G401.6 (cell line): Measurements from ENCODE around the gene SLC1A3.

ENCODE experiments used
- FAIRE-seq: peaks from 2 replicates; lab custom pipeline; 2012; peaks lifted over from hg19 to GRCh38; lab: Jason Lieb, UNC

The SLC1A3 gene

DNA sequence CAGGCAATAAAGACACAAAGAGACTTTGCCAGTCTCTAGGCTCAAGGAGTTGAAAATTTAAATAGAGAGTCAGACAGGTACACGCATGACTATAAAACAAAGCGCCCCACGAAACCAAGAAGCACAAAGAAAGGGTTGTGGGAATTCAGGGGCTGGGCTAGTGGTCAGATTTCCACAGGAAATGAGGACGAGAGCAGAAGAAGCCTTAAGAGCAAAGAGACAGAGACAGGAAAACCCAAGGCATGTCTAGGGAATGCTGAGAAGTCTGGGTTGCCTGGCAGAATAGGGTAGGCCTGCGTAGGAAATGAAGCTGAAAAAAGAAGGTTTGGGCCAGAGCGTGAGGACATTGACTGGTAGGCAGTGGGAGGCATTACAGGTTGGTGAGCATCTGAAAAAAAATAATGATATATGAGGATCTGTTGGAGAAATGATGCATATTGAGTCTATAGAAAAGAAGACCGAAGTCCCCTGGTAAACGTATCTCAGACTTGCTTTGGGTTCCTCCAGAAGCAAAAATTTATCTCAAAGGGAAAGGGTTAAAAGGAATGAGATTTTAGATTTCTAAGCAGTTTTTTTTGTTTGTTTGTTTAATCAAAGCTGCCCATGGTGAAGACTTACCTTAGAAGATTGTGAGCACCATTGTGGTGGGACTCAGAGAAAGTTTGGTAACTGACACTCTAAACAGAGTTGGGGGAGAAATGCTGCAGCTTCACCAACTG, 51.8 kb downstream of the SLC1A3 start:
- no peak for FAIRE-seq

DNA sequence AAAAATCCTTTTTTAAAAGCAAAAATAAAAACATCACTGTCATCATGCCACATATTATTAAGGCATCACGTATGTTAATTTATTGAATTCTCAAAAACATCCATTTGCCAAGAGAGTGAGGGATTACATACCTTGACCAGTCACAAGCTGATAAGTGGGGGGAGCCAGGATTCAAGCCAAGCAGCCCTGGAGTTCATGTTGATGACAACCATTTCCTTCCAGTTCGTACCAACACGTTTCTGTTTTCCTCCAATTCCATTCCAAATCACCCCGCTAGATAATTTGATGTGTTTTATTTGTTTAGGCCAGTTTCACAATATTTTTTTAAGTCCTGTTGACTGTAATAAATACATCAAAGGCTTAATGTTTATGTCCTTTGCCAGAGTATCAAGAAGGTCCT, 53.0 kb downstream of the SLC1A3 start:
- no peak for FAIRE-seq

GRCh38 chr5:36660397-36661049, 54.1 kb downstream of the SLC1A3 start:
- no peak for FAIRE-seq

GRCh38 chr5:36661456-36662220, 55.2 kb downstream of the SLC1A3 start:
- no peak for FAIRE-seq

DNA sequence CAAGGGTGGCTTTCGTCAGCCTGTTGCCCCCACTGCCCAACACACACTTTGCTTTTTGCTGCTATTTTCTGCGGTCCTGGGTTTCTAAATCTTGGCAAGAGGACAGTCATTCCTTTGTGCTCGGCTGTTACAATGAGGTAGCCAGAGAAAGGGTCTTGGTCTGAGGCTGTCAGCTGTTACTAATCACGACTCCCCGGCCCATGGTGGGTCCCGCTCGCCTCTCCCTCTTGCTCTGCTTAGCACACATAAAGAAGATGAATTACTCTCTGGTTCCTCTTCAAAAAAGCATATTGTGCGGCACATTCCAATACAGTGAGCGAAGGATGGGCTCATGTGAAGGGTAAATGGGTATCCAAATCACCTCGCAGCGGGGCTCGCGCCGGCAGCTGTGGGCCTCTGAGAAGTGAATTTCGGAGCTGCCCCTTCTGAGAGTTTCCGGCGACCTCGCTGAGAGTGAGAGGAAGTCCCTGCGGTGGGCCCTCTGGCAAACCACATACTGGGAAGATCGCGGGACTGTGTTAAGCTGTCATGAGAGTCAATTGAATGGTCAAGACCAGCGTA, 56.0 kb downstream of the SLC1A3 start:
- no peak for FAIRE-seq

DNA sequence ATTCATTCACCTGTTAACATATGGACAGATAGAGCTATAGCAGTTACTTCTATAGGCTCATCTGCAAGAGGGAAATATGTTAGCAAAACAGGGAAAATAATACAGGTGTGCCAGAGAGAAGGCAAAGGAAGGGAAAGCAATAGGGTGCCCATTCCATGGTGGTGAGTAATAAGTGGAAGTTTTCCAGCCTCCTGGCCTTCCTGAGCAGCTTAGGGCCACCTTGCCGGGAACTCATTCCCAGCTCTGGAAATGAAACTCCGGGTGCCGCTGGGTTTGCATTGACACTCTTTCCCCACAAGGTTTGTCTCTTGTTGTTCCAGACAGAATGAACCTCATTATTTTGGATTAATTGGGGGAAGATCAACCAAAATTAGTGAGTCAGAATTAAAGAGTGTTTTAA, 58.4 kb downstream of the SLC1A3 start:
- FAIRE-seq, result no peak

GRCh38 chr5:36665628-36666027, 59.2 kb downstream of the SLC1A3 start:
- FAIRE-seq, result no peak

GRCh38 chr5:36666274-36666673, 59.9 kb downstream of the SLC1A3 start:
- FAIRE-seq, result no peak

DNA sequence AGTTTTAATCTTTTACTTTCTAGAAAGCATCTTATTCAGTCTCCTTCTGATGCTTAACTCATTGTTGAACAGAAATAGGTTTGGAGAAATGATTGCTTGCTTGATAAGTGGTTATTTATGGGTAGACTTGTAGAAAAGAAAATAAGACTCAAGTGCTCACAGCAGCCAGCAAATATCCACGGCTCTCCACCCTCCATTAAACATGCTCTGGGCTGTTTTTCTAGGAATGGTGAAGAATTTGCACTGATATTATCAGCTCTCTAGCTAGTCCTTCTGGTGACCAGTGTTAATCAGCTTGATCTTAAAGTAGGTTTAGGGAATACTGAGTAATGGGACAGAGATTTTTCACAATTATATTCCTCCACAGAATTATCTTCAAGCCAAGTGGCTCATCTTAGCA, 60.6 kb downstream of the SLC1A3 start:
- no peak for FAIRE-seq

GRCh38 chr5:36667824-36668223, 61.4 kb downstream of the SLC1A3 start:
- FAIRE-seq, result no peak

DNA sequence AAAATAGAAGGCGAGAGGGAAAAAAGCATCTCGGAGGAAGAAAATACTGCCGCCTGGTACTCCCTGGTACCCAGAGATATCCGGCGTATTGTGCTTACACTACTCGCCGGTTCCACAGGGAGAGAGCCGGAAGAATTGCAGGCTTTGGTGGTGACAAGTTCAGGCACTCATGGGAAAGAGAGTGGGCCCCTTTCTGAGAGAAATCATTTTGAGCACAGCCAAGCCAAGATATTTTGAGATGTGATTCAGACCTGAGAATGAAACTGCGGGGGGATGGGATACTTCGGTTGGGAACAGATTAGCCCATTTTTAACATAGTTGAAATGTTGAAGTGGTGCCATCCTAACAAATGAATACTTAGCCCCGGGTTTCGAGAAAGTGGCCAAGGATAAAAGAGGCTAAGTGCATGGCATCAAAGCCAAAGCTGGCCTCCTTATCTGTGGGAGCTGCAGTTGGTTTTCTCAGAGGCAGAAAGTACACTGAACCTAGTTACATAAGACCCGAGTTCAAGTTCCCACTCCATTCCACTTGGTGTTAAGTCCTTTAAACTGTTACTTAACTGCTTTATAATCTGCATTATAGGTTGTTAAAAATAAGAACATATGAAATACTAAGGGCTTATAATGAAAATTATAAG, 62.7 kb downstream of the SLC1A3 start:
- FAIRE-seq, result no peak

DNA sequence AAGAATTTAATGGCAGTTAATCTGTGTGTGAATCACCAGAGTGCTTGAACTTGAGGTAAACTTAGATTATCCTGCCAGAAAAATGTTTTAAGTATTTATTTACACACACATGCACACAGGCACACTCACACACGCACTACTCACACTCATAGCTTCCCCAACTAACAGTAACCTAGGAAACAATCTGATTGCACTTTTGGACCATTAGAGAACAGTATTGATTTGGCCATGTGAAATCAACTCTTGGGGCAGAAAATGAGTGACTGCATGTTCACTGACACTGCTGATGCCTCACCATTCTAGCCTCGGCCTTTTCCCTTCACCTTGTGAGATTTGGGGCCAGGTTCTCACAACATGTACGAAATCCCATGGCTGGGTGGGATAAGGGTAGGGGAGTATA, 64.1 kb downstream of the SLC1A3 start:
- no peak for FAIRE-seq

- no peak for FAIRE-seq
Measured at GRCh38 chr5:36675282-36675681, 68.9 kb downstream of the SLC1A3 start.

GRCh38 chr5:36679221-36679989, 73.0 kb downstream of the SLC1A3 start:
- no peak for FAIRE-seq

GRCh38 chr5:36680066-36680465, 73.7 kb downstream of the SLC1A3 start:
- no peak for FAIRE-seq

DNA sequence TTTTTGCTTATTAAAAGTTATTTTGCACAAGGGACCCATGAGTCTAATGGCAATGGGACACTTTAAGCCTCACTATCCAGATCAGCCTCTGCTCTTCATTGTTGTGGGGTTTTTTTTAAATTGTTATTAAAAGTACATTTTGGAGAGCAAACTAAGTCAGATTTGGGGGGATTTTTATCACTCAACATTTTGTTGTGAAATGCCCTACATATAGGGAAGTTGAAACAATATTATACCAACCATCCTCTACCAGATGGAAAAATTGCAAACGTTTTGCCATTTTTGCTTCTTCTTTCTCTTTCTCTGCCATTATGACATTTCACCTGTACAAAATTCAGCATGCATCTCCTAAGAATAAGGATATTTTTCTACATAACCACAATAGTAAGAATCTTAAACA, 75.3 kb downstream of the SLC1A3 start:
- FAIRE-seq, result no peak

GRCh38 chr5:36682499-36682898, 76.1 kb downstream of the SLC1A3 start:
- no peak for FAIRE-seq

- no peak for FAIRE-seq
Measured at GRCh38 chr5:36683821-36684434, 77.5 kb downstream of the SLC1A3 start.

GRCh38 chr5:36685631-36686288, 79.4 kb downstream of the SLC1A3 start:
- no peak for FAIRE-seq

- FAIRE-seq, result no peak
Measured at GRCh38 chr5:36686881-36687280, 80.5 kb downstream of the SLC1A3 start.

GRCh38 chr5:36688722-36689121, 82.3 kb downstream of the SLC1A3 start:
- FAIRE-seq, result no peak
